A673 (cell line): Measurements from ENCODE around the gene EPB41L3.

Experiments
- CTCF ChIP-seq: fragments of 300-800, 200-600 bp; sonication (generic); conservative IDR thresholded peaks from 2 replicates; pipeline ENCODE4 v1.5.1; 2017; ENCODE audit warnings: low read depth, mild to moderate bottlenecking, antibody characterized with exemption, low read length, moderate library complexity, mixed read lengths
- EZH2 ChIP-seq: fragments of 200-600 bp; sonication (generic); IDR thresholded peaks from 2 replicates; pipeline ENCODE4 v1.6.1; 2017; ENCODE audit warnings: borderline replicate concordance, low read depth, mild to moderate bottlenecking, mixed read lengths, antibody characterized with exemption, low read length; ENCODE audit not compliant: poor library complexity, severe bottlenecking

DNA sequence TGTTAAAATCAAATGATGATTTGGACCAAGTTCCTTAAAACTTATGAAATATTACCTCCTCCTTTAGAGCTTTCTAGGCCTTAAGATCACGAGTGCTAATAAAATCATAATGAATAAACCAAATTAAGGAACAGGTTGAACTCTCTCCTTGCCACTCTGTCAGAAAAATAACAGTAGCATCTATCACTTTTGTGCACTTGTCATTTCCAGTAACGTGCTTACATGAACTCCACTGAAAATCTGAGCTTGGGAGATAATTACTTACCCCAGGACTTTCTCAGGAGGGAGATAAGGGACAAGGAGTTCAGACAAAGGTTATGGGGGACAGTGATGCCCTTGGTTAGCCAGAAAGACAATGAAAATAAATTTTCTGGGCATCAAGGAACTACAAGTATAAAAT, 36.0 kb downstream of the EPB41L3 start:
- TF ChIP-seq EZH2 (no peak), CTCF (no peak)
